ENCODE measurements around the gene KCNE3.

KCNE3 gene

GRCh38 chr11:74480688-74481417 is 13.5 kb upstream of the KCNE3 start:
- no peak for DNase-seq (ENCODE audit: extremely low read depth, low read depth)
- TF ChIP-seq, protein P1, sequence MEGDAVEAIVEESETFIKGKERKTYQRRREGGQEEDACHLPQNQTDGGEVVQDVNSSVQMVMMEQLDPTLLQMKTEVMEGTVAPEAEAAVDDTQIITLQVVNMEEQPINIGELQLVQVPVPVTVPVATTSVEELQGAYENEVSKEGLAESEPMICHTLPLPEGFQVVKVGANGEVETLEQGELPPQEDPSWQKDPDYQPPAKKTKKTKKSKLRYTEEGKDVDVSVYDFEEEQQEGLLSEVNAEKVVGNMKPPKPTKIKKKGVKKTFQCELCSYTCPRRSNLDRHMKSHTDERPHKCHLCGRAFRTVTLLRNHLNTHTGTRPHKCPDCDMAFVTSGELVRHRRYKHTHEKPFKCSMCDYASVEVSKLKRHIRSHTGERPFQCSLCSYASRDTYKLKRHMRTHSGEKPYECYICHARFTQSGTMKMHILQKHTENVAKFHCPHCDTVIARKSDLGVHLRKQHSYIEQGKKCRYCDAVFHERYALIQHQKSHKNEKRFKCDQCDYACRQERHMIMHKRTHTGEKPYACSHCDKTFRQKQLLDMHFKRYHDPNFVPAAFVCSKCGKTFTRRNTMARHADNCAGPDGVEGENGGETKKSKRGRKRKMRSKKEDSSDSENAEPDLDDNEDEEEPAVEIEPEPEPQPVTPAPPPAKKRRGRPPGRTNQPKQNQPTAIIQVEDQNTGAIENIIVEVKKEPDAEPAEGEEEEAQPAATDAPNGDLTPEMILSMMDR (IDR thresholded peaks at IDR 0.05; ENCODE audit: low read depth, low read length), result no peak

DNA sequence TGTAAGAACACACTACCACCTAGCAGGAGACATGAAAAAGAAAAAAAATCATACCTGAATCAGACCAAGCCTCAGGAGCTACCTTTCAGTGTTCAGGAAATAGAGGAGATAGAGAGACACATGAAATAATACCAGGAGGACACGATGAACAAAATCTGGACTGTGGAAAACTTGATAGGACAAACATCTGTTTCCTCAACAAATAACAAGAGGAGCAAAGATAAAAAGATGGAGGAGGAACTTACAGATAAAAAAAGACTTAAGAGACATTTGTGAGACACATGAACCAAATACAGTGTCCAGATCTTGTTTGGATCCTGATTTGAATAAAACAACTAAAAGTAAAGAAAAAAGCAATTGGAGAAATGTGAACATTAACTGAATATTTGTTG is 12.4 kb upstream of the KCNE3 start:
- DNase-seq (ENCODE audit: extremely low read depth, low read depth), result no peak

DNA sequence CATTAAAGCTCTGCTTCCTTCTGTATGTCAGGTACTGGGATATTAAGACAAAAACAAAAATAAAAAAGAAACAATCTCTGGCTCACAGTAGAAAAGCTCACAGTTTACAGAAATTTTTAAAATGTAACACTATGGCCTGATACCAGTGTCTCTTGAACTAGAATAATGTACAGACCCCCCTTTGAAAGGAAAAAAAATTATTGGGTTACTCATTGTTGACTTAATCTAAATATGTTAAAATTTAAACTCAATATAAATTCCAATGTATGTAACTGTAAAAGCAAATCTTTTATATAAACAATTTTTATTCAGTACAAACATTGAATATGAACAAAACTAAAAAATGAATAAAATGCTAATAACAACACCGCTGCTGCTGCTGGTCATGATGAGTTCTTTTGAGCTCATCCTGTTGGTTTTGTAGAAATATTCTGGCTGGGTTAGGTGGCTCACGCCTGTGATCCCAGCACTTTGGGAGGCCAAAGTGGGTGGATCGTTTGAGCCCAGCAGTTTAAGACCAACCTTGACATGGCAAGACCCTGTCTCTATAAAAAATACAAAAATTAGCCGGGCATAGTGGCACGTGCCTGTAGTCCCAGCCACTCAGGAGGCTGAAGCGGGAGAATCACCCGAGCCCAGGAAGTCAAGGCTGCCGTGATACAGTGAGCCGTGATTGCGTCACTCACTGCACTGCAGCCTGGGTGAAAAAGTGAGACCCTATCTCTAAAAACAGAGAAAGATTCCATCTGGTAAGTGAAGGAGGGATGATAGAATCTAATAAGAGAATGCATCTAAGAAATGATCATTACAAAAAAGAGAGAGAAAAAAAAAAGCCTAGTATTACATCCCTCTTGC is 11.8 kb upstream of the KCNE3 start:
- TF ChIP-seq, protein P1 (IDR thresholded peaks at IDR 0.05; ENCODE audit: low read depth, low read length), result no peak
- no peak for DNase-seq (ENCODE audit: extremely low read depth, low read depth)

More for the DNA sequence above, 12.4 kb upstream of the KCNE3 start:
- TF ChIP-seq, protein P1 (IDR thresholded peaks at IDR 0.05; ENCODE audit: low read depth, low read length), result no peak

GRCh38 chr11:74476536-74476935 is 9.2 kb upstream of the KCNE3 start:
- TF ChIP-seq, protein P1 (IDR thresholded peaks at IDR 0.05; ENCODE audit: low read depth, low read length), result no peak
- DNase-seq (ENCODE audit: extremely low read depth, low read depth), result no peak

DNA sequence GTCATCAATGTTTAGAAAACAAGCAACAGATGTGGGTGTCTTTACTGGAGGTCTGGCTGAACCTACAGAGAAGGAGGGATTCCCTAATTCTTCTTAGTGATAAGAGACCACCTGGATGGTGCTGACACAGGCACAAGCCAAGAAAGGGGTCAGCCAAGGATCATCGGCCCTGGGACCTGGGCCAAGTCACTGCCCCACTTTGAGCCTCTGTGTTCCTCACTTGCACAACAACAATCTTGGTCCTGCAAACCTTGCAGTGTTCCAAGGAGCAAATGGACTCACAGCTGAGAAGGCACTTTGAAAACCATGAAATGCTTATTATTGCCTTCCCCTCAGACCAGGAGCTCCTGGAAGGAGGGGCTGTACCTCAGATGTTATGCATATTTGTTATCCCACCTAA is 7.0 kb upstream of the KCNE3 start:
- DNase-seq (ENCODE audit: extremely low read depth, low read depth), result no peak
- TF ChIP-seq, protein P1 (IDR thresholded peaks at IDR 0.05; ENCODE audit: low read depth, low read length), result no peak

DNA sequence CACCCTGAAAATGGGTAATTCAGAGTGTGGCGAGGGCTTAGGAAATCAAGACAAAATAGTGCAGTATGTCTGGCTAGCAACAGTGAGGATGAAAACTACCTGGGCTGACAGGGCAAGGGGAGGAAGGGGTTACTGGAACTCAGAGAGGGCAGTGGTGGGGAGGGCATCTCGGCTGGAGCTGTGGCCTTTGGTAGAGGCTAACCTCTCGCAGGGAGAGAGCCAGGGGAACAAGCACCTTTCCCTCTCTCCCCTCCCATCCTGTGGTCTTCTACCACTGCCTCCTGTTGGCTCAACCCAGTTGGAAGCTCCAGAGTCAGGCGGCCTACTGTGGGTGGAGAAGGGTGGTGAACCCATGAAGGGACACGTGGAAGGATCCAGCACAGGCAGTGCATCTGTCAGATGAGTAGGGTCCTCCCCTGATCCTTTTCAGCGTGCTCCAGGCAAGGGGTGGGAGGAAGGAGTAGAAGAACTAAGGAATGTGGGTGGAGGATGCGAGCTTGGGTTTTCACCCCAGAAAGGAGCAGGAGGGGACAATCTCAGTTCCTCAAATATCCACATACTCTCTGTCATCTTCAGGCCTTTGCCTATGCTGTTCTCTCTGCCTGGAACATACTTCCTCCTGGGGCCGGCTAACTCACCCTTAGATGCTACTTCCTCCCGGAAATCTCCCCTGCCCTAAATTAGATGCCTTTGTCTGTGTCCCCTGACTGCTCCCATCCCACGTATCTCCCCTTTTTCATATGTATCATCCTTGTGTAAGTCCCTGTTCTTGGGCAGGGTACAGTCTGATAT is 6.2 kb upstream of the KCNE3 start:
- TF ChIP-seq, protein P1 (IDR thresholded peaks at IDR 0.05; ENCODE audit: low read depth, low read length), result no peak

More for the DNA sequence above, 6.2 kb upstream of the KCNE3 start:
- DNase-seq (ENCODE audit: extremely low read depth, low read depth), result no peak

Measured in AG09319 (cell line).